GM18508 (cell line): Measurements from ENCODE around the gene COPS2.
"Not testable (repeated sequence)": the region's sequence is repeated elsewhere in the genome, so short reads cannot be mapped to it uniquely, and the experiment has no call there.

Experiments used
- ATAC-seq: cut with Tn5 transposase; IDR thresholded peaks from one replicate; pipeline ENCODE4 v1.9.1; 2021; ENCODE audit warnings: moderate number of reproducible peaks; ENCODE audit not compliant: insufficient read depth, unreplicated experiment

Gene COPS2

DNA sequence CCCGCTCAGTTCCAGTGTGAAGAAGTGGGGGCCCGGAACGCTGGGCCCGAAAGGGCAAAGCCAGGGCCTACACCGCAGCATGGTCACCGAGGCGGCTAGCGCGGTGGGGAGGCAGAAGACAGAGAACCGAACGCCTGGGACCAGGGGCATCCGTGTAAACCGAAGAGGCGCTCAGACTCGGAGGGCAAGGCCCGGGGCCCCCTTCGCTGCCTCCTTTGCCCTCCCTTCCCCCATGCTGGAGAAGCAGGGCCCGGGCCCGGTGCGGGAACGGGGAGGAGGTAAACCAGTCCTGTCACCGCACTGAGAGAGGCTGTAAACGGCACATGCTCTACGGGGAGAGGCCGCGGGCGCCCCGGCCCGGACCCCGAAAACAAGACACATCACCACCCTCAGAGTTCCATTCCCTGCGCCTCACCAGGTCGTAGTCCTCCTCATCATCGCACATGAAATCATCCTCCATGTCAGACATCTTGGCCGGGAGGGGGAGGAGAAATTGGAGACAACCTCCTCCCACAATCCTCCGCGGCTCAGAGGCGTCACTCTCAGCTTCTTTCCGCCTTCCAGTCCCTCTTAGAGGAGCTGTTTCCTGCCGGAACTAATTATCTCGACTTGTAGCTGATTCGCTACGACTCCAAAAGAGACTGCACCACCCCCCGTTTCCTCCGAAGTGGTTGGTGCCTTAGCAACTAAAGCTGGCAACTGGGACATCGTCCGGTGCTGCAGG, at the start of gene COPS2:
COPS2 (minus strand) TSS at position 490 of the 724 bp plus-strand sequence; CDS start at position 469, 21 bp downstream.
- peak; percentile 77 for ATAC-seq

- ATAC-seq, result no peak
Observed at GRCh38 chr15:49200347-49200746, 44.9 kb upstream of the COPS2 start.

DNA sequence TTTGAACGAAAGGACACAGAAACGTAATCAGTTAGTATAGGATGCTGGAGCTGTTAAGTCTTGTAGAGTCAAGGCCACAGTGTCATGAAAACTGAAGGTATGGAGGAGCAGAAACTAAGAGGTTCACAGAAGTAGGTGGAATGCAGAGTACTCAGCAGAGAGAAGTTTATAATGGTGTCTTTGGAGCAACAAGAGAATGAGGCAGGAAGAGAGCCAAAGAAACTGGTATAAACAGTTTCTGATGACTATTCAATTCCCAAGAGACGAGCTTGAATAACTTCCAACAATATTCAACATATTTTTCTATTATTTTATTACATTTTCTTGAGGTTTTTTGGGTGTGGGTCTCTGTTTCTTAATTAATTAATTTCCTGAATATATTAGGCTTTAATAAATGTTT, 44.3 kb upstream of the COPS2 start:
- ATAC-seq, result no peak

DNA sequence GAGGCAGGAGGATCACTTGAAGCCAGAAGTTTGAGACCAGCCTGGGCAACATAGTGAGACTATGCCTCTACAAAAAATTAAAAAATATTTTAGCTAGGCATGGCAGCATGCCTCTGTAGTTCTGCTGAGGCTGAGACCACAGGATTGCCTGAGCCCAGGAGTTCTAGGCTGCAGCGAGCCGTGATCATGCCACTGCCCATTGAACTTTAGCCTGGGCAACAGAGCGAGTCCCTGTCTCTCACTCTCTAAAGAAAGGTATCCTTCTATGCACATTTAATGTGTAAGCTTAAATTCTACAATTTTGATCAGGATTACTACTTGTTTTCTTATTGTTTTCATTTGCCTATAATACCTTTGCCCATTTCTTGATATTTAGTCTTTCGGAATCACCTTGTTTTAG, 41.5 kb upstream of the COPS2 start:
- ATAC-seq, result no peak

GRCh38 chr15:49191892-49192291, 36.5 kb upstream of the COPS2 start:
- ATAC-seq, result no peak

- ATAC-seq, result no peak
Observed at GRCh38 chr15:49190586-49190985, 35.2 kb upstream of the COPS2 start.

DNA sequence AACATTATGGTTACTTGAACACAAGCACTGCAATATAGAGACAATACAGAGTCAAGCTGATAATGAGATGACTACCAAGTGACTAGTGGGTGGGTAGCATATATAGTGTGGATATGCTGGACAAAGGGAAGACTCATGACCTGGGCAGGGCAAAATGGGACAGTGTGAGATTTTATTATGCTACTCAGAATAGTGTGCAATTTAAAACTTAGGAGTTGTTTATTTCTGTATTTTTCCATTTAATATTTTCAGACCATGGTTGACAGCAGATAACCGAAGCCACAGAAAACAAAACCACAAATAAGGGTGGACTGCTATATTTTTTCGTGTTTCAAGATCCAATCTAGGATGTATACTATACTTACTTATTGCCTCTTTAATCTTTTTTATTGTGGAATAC, 34.2 kb upstream of the COPS2 start:
- no peak for ATAC-seq

DNA sequence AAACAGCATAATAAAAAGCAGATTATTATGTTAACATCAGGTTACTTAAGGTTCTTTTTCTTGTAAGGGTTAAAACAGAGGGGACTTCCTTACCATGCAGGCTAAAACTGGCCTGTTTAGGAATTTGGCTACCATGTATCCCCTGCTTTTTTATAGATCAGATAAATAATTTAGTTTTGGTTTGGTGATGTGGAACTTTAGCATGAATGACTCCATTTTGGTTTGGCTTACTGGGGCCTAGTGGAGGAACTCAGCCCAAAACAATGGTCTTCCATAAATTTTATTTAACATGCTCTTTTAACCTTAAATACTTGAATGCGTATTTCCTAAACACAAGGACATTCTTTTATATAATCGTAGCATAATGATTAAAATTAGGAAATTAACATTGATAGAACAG, 33.5 kb upstream of the COPS2 start:
- ATAC-seq, result no peak

DNA sequence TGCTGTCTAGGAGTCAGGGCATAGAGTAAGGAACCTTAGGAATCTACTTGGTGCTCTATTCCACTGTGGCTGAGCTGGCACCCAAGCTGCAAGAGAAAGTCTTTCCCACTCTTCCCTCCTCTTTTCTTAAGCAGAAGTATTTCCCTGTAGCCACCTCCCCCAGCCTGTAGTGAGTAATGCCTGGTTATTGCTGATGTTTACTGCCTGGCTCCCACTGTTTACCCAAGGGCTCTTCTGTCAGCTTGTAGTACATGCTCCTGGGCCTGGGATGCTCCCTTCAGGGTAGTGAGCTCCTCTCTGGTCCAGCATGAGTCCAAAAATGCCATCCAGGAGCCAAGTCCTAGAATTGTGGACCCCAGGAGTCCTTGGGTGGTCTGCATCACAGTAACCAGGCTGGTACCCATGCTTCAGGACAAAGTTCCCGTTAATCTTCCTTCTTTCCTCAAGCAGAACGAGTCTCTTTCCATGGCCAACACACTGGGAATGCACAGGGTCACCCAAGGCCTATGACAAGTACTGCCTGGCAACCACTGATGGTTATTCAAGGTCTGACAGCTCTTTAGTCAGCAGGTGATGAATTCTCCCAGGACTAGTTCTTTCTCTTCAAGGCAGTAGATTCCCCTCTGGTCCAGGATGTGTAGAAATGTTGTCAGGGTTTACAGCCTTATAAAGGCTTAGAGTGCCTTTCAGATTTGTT, 32.3 kb upstream of the COPS2 start:
- no peak for ATAC-seq

- ATAC-seq, result peak; percentile 87
Observed at GRCh38 chr15:49185473-49185872, 30.1 kb upstream of the COPS2 start.

DNA sequence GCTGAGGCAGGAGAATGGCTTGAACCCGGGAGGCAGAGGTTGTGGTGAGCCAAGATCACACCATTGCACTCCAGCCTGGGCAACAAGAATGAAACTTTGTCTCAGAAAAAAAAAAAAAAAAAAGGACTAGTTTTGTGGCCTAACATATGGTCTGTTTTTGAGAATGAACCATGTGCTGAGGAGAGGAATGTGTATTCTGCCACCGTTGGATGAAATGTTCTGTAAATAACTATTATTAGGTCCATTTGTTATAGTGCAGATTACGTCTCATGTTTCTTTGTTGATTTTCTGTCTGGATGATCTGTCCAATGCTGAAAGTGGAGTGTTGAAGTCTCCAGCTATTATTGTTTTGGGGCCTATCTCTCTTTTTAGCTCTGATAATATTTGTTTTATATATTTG, 28.3 kb upstream of the COPS2 start:
- ATAC-seq, result not testable (repeated sequence)

DNA sequence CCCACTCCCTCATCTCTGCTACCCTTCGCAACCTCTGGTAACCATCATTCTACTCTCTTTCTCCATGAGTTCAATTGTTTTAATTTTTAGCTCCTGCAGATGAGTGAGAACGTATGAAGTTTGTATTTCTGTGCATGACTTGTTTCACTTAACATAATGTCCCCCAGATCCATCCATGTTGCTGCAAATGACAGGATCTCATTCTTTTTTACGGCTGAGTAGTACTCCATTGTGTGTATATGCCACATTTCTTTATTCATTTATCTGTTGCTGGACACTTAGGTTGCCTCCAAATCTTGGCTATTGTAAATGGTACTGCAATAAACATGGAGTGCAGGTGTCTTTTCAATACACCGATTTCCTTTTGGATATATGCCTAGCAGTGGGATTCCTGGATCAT, 26.7 kb upstream of the COPS2 start:
- no peak for ATAC-seq

DNA sequence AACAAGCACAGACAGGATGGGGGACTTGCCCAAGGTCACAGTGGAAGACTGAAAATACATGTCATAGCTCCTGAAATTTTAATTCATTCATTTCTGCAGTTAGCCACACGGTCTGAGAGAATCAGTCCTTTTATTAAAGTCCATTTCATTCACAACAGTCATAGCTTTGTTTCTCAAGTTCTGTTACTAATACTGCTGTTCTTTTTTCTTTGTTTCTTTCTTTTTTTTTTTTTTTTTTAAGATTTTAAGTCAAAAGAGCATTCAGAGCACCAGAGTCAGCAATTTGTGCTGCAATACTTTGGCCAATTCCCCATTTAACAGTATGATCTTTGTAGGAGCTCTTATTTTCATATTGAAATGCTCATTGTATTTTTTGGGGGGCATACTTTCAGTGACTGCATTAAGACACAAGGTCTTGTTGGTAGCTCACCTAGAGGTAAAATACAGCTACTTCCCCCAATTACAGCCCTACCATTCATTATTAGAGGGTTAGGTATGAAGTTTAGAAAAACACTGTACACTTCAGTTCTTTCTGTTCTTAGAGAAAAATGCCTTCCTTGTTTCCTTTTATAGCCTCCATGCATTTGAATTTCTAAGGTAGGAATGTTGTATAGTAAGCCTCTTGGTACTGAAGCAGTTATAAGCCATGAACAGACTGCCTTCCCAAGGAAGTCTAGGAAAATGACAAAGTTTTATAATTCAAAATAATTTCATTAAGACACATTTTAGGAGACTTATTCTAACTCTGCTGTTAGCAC, 24.2 kb upstream of the COPS2 start:
- no peak for ATAC-seq

GRCh38 chr15:49178497-49178896, 23.1 kb upstream of the COPS2 start:
- no peak for ATAC-seq

DNA sequence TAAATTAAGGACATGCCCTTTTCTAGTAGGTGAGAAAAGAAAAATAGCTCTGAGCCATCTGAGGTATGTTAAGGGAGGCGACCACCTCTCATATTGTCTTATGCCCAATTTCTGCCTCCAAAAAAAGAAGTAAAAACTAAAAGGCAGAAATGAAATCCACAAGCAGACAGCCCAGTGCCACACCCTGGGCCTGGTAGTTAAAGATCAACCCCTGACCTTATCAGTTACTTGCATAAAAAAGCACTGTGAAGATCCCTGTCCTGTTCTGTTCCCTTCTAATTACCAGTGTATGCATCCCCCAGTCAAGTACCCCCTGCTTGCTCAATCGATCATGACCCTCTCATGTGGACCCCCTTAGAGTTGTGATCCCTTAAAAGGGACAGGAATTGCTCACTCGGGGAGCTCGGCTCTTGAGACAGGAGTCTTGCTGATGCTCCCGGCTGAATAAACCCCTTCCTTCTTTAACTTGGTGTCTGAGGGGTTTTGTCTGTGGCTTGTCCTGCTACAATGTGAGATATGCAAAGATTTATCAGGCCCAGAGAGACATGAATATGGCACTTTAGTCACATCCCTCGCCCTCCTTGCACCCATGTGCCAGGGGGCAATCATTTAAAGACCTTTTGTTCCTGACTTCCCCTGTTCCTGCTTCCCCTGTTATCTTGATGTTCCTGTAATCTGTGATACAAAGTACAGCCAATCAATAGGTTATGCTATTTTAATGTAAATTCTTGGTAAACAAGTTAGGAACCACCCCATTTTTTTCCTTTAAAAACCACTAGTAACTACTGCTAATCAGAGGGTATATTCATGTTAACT, 20.4 kb upstream of the COPS2 start:
- not testable (repeated sequence) for ATAC-seq

DNA sequence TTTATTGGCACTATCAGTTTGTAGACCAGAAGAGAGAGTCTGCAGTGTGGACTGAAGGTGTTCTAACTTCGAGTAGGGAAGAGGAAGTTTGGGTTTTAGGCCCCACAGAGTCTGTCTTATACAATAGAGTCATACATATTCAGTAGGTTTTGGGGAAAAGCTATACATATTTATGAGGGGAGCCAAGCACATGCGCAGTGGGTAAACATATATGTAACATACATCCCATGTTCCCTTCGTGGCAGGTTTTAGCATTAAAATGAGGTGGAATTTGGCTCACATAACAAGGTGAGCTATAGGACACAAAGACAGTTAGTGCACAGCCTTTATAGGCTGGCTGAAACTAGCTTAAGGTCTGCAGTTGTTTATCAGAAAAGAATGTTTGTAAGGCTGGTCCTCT, 19.5 kb upstream of the COPS2 start:
- ATAC-seq, result no peak

DNA sequence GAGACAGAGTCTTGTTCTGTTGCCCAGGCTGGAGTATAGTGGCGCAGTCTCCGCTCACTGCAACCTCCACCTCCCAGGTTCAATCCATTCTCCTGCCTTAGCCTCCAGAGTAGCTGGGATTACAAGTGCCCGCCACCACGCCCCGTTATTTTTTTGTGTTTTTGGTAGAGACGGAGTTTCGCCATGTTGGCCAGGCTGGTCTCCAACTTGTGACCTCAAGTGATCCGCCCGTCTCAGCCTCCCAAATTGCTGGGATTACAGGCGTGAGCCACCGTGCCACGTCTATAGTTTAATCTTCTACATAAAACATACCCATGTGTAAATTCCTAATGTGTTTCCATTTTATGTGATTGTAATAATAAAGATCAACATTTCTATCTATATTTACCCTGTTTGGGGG, 16.4 kb upstream of the COPS2 start:
- no peak for ATAC-seq

DNA sequence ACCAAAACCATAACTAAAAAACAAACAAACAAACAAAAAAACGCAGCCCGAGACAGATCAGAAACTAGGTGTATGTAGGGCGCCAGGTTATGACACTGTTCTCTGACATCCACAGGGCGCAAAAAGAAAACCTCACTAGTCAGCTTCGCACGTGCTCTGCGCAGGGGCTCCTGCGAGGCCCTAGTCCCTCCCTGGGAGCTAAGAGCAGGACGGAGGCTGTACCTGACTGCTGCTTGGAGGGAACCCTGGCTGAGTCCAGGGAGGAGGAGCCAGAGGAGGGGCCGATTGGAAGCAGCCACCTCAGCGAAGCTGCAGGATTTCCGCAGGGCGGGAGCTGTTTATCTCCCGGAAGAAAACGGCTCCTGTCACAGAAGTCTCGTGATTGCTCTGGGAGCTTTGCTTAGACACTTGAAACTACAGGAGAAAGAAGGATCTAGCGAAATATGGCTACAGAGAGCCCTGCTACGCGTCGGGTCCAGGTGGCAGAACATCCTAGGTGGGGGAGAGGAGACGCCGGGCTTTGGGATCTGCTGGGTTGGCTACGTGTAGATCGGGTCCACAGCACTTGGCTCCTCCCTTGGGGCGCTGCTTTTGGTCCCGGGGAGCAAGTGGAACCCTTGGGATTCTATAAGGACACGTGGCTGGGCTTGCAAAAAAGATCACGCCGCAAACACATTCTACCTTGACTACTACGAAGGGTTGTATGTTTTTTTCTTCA, 14.6 kb upstream of the COPS2 start, which contains the start of gene GALK2:
GALK2 (plus strand) TSS at position 368 of the 718 bp plus-strand sequence; CDS start at position 444, 76 bp downstream.
- peak; percentile 77 for ATAC-seq

DNA sequence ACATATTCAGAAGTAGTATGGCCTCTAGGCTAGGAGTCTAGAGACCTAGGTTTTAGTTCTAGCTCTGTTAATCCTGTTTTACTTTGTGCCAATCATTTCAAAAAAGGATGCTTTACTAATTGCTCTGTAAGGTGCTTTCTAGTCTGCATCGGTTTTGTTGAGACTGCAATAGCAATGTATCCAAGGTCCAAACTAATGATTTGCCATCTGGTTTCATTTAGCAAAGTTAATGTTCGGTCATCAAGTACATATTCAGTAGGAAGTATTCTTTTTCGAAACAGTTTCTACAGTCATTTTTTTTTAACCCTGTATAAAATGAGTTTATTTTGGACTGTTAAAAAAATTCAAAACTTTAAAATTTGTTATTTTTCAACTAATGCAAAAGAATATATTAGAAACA, 12.6 kb upstream of the COPS2 start:
- ATAC-seq, result no peak

DNA sequence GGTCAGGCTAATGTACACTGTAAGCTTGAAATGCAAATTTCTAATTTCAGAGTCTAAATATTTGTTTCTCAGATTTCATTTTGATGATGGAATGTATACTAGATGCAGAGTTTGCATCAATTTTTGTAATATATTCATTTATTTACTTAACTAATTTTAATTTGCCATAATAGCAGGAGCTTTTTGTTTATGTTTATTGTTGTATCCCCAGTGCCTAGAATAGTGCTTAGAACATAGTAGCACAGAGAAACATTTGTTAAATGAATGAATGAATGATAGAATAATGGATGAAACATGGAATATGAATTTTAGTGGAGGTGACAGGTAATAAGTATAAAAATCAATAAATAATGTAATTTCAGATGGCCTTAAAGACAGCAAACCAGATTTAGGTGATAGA, 9.5 kb upstream of the COPS2 start:
- no peak for ATAC-seq
